GM21717 (cell line): ENCODE data around the gene DZIP1L.
A peak's percentile ranks its signal among the peaks of the same experiment; 100 is the strongest.
"Not testable (repeated sequence)": the region's sequence is repeated elsewhere in the genome, so short reads cannot be mapped to it uniquely, and the experiment has no call there.

ENCODE experiments used
- ATAC-seq: cut with Tn5 transposase; IDR thresholded peaks from one replicate; pipeline ENCODE4 v1.9.1; 2021; ENCODE audit warnings: mild to moderate bottlenecking, moderate library complexity; ENCODE audit not compliant: unreplicated experiment

Gene DZIP1L

DNA sequence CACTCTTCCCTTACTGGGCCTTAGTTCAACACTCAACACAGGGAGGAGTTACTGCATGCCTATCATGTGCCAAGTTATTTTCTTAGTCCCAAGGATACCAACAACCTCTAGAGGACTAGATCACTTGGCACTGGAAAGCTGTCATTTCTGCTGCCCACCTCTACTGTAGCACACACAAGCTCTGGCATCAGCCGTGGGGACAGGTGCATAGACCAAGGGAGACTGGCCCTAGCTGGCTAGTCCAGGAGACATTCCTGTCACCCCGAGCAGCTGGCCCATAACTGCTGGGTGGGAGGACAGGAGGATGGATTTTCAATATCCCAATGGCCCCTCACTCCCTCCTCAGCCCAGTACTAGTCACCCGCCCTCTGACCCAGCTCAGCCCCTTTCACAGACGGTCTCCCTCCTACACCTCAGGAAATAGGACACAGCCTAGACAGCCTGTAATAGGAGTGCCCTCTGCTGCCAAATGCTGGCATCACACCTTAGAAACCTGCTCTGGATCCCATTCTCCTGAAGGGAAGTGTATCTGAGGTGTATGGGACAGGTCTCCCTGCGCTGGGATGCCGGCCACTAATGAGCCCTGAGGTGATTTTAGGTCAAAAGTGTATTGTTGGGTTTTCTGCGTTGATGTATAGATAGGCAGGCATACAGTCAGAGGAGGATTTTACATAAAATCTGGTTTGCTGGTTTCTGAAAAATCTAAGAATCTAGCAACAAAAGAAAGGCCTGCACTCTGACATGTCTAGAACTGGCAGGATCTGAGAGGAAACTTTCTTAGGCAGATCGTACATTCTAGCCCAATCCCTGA, 3.4 kb upstream of the DZIP1L start:
- ATAC-seq: peak; percentile 82

- ATAC-seq: no peak
Observed at GRCh38 chr3:138114431-138114918, 933 bp downstream of the DZIP1L start.

DNA sequence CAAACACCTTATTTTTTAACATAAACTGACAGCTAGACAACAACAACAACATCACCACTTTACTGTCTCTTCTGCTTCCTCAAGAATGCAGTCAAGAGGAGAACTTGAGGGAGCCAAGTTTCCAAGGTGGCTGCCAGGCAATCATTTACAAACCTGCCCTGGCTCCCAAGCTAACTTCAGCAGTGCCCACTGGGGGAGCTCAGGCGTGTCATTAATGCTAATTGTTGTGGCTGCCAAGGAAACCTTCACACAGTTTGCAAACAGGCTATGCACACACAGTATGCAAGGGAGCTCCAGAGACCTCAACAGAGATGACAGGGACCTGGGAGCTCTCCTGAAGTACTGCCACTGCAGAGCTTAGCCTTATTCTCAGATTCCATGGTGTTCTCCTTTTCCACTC, 2.1 kb downstream of the DZIP1L start:
- no peak for ATAC-seq

- no peak for ATAC-seq
Observed at GRCh38 chr3:138112362-138112761, 3.0 kb downstream of the DZIP1L start.

- ATAC-seq: no peak
Observed at GRCh38 chr3:138105598-138105997, 9.8 kb downstream of the DZIP1L start.

GRCh38 chr3:138103466-138103865, 11.9 kb downstream of the DZIP1L start:
- no peak for ATAC-seq

DNA sequence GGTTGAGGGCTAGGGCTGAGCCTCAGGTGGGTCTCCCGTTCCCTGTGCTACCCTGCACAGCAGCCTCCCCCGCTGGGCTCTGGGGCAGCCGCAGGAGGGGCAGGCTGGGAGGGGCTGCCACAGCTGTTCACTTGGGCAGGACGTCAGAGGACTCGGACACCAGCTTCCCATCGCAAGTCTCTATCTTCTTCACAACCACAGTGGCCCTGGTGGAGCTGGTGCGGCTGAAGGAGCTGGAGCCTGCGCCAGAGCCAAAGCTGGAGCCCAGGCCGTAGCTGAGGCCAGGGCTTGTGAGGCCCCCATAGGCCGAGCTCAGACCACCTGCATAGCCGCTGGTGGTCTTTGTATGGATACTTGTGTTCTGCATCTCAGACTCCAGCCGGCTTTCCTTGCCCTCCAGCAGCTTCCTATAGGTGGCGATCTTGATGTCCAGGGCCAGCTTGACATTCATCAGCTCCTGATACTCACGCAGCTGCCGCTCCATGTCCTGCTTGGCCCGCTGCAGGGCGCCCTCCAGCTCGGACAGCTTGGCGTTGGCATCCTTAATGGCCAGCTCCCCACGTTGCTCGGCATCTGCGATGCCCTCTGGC, 14.0 kb downstream of the DZIP1L start:
- not testable (repeated sequence) for ATAC-seq

- no peak for ATAC-seq
Observed at GRCh38 chr3:138099417-138099816, 16.0 kb downstream of the DZIP1L start.

- no peak for ATAC-seq
Observed at GRCh38 chr3:138097192-138098172, 17.9 kb downstream of the DZIP1L start.

- ATAC-seq: no peak
Observed at GRCh38 chr3:138093721-138094120, 21.7 kb downstream of the DZIP1L start.

DNA sequence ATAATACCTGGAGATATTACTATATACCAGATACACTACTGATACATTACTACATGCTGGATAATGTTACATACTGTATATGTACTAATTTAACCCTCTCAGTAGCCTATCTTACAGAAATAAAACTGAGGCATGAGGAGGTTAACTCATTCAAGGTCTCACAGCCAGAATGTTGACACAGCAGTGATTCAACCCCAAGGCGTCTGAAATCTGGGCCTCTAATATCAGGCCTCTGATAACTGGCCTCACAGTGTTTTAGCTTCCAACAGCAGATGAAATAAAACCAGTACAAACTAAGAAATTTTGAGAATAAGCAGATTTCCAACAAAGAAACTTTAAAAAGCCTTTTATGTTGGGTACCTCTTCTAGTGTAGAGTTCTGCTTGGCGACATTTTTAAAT, 23.4 kb downstream of the DZIP1L start:
- ATAC-seq: no peak

GRCh38 chr3:138089091-138089490, 26.3 kb downstream of the DZIP1L start:
- no peak for ATAC-seq

DNA sequence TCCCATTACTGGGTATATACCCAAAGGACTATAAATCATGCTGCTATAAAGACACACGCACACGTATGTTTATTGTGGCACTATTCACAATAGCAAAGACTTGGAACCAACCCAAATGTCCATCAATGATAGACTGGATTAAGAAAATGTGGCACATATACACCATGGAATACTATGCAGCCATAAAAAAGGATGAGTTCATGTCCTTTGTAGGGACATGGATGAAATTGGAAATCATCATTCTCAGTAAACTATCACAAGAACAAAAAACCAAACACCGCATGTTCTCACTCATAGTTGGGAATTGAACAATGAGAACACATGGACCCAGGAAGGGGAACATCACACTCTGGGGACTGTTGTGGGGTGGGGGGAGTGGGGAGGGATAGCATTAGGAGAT, 29.7 kb downstream of the DZIP1L start:
- not testable (repeated sequence) for ATAC-seq

DNA sequence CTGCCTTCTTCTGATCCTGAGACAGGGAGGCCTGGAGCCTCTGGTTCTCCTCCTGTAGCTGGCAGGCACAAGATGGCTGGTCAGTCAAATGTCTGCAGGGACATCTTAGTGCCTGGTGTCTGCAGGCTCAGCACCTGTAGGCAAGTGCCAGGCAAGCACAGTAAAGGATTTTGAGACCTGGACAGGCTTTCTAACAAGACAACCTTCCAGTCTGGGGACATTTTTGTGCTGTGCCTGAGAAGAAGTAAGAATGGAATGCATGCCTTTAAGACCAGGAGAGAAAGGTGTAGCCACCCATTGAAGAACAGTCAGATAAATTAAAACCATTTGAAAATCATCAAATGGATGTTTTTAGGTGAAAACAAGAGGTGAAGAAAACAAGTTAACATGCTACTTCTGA, 31.2 kb downstream of the DZIP1L start:
- ATAC-seq: no peak

DNA sequence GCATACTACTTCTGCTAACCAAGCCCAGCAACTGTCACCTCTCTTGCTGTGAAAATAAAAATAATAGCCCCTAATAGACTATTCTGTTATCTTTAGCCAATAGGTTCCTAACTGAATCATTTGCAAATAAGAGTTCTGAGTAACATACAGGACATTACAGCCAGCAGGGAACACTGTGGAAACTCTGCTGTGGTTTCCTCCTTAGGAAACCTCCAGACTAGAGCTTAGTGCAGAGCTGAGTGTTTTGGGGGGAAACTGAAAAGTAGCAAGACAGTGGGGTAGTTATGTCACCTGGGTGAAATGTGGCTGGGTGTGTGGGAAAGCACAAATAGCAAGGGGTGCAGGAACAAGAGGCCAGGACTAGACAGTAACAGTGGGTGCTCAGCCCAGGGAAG, 32.4 kb downstream of the DZIP1L start:
- ATAC-seq: no peak

GRCh38 chr3:138082085-138082991, 33.1 kb downstream of the DZIP1L start:
- no peak for ATAC-seq

DNA sequence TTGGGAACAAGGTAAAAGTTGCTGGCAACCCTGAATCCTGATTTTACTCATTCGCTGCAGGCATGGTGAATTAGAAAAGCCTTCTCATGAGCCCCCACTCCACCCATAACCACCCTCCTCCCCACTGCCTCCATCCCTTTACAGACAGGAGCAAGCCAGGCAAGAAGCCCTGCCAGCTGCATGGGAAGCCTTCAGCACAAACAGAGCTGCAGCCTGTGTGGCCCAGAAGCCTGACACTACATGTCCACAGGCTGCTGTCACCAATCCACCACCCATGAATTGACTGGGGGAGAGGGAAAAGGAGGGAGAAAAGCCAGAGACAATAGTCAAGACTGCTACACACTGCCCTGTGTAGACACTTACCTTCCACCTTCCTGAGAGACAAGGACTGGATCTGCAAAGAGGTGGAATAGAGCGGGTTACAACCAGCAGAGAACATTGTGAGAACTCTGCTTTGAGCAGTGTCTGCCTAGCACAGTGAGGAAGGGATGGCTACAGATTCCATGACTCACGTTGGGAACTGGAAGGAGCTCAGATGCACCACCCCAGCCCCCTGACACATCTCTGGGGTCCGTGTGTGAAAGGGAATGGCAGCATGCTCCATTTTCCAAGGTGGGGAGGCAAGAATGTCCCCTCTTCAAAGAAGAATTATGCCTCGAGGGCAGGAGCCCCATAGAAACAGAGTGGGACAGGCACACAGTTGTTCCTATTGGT, 33.9 kb downstream of the DZIP1L start:
- no peak for ATAC-seq

DNA sequence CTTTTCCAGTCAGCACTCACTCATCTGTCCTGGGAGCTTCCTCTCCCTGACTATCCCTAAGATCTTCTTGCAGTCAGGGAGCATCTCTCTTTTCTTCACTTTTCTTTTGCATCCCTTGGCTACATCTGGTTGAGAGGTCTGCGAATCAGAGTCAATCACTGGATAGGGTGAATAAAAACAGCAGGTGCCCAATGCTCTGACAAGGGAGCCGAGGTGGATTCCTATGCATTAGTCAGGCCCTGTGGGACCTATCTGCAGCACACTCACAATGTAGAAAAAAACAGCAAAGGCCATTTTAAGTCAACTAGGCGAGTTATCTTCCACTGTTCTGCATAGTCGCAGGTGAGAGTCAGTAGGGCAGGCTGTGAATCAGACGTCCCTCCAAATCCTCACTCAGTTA, 35.5 kb downstream of the DZIP1L start:
- ATAC-seq: no peak

GRCh38 chr3:138078901-138079344, 36.5 kb downstream of the DZIP1L start:
- ATAC-seq: no peak

DNA sequence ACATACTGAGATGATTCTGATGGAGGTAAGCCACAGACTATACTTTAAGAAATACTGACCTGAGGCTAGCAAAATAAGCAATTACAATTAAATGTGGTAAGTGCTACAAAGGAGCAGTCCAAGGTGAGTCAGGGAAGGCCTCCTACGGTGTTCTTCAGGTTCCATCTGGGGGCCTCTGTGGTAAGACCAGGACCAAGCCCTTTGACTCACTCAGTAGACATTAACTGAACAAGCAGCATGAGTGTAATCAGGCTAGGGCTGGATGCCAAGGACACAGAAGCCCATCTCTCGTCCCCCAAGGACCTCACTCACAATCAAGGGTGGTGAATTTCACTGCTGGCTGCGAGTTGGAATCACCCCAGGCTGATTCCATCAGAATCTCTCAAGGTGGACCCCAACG, 37.3 kb downstream of the DZIP1L start:
- ATAC-seq: no peak
